Body of pancreas (tissue), 4 donors: ENCODE data around the gene RER1.

Experiments used
- POLR2A ChIP-seq, 3 donors: fragments of 450-650 bp; IDR thresholded peaks; one replicate each; pipeline ENCODE4 v1.6.1; 2016; ENCODE audit warnings: antibody characterized with exemption in 3 of 3, mild to moderate bottlenecking in 2 of 3
- TF ChIP-seq, protein P1 (sequence below), 7 experiments: fragments of 450-650 bp in 4 of 7; fragments of 200-600 bp in 3 of 7; sonication (generic) in 3 of 7; IDR thresholded peaks; one replicate each; pipeline ENCODE4 v1.5.1; 2016 to 2019; ENCODE audit warnings: antibody characterized with exemption in 7 of 7

DNA sequence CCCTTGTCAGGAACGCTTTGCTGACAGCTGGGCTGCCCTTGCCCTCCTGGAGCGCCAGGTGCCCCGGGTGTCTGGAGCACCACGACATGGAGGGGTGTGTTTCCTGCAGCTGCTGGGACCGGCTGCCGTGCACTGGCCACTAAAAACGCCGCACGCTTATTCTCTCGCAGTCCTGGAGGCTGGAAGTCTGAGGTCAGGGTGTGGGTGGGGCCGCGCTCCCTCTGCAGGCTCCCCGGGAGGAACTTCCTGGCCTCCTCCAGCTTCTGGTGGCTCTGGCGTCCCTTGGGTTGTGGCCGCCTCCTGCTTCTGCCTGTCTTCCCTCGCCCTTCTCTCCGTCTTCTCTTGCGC is 56.4 kb downstream of the RER1 start:
- no peak for TF ChIP-seq POLR2A (IDR thresholded peaks at IDR 0.05)
- TF ChIP-seq, protein P1, sequence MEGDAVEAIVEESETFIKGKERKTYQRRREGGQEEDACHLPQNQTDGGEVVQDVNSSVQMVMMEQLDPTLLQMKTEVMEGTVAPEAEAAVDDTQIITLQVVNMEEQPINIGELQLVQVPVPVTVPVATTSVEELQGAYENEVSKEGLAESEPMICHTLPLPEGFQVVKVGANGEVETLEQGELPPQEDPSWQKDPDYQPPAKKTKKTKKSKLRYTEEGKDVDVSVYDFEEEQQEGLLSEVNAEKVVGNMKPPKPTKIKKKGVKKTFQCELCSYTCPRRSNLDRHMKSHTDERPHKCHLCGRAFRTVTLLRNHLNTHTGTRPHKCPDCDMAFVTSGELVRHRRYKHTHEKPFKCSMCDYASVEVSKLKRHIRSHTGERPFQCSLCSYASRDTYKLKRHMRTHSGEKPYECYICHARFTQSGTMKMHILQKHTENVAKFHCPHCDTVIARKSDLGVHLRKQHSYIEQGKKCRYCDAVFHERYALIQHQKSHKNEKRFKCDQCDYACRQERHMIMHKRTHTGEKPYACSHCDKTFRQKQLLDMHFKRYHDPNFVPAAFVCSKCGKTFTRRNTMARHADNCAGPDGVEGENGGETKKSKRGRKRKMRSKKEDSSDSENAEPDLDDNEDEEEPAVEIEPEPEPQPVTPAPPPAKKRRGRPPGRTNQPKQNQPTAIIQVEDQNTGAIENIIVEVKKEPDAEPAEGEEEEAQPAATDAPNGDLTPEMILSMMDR (IDR thresholded peaks at IDR 0.05): no peak
